Measurements from ENCODE around the gene MATR3. TPM values are rescaled to one million over a fixed set of nuclear protein-coding genes. Genes with fewer than 3 reads are reported as not detected.

MATR3 gene
- total RNA-seq, 4 donors from 2014 or later, result 103 to 185 (median 147) TPM

DNA sequence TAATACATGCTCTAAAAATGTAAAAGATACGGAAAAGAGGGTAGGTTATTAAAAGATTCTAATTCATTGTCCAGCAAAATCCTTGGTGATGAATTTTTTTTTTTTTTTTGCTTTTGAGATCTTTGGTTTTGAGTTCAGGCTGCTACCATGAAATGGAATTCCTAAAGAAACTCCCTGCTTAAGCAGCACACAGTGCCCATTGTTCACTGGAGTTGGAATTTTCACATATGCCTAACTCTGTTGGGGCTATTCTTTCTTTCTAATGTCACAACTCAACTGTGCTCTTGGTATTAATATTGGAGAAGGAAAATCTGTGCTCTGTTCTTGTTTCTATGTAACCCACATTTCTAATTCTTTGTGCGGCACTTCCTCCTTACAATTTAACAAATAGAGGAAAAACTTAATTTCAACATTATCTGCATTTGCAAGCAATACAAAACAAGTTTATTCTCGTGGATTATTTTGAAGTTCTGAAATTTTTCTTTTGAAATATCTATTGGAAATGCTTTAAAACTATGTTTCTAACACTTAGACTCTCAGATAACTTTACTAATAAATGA, 21.6 kb downstream of the MATR3 start:
- DNase-seq, result no peak
- Histone ChIP-seq H3K9me3 (no peaks in the 10 kb centered on the region), H3K4me3 (no peak overlapping the region), H3K27ac (no peak overlapping the region), H3K27me3 (no peaks in the 10 kb centered on the region), H3K4me1 (peaks cover 0 to 63% (median 25%) of the 10 kb centered on the region in 3 donors), H3K36me3 (peaks cover 12 to 66% (median 36%) of the 10 kb centered on the region in 3 donors)
- no peak for TF ChIP-seq POLR2A (IDR thresholded peaks at IDR 0.05)
- TF ChIP-seq, protein P1, sequence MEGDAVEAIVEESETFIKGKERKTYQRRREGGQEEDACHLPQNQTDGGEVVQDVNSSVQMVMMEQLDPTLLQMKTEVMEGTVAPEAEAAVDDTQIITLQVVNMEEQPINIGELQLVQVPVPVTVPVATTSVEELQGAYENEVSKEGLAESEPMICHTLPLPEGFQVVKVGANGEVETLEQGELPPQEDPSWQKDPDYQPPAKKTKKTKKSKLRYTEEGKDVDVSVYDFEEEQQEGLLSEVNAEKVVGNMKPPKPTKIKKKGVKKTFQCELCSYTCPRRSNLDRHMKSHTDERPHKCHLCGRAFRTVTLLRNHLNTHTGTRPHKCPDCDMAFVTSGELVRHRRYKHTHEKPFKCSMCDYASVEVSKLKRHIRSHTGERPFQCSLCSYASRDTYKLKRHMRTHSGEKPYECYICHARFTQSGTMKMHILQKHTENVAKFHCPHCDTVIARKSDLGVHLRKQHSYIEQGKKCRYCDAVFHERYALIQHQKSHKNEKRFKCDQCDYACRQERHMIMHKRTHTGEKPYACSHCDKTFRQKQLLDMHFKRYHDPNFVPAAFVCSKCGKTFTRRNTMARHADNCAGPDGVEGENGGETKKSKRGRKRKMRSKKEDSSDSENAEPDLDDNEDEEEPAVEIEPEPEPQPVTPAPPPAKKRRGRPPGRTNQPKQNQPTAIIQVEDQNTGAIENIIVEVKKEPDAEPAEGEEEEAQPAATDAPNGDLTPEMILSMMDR (IDR thresholded peaks at IDR 0.05), result no peak
- intact Hi-C loops (cut with DNase I), result no loop called here
- WGBS, 2 donors, result 80% methylated on average over 3 of the region's 3 CpGs

- Histone ChIP-seq H3K36me3 (peaks cover 4 to 36% (median 8%) of the 10 kb centered on the region in 3 donors), H3K4me3 (no peak overlapping the region), H3K9me3 (no peaks in the 10 kb centered on the region), H3K27me3 (no peaks in the 10 kb centered on the region), H3K27ac (no peak overlapping the region), H3K4me1 (peaks cover 0 to 3% (median under 1%) of the 10 kb centered on the region in 3 donors)
- no peak for TF ChIP-seq POLR2A (IDR thresholded peaks at IDR 0.05)
- TF ChIP-seq, protein P1 (IDR thresholded peaks at IDR 0.05), result no peak
- intact Hi-C loops (cut with DNase I), result no loop called here
- WGBS, 2 donors, result 60 to 74% methylated on average over 6 of the region's 6 CpGs
- no peak for DNase-seq
These were observed 42.3 kb downstream of the MATR3 start for GRCh38 chr5:139335811-139336210.

DNA sequence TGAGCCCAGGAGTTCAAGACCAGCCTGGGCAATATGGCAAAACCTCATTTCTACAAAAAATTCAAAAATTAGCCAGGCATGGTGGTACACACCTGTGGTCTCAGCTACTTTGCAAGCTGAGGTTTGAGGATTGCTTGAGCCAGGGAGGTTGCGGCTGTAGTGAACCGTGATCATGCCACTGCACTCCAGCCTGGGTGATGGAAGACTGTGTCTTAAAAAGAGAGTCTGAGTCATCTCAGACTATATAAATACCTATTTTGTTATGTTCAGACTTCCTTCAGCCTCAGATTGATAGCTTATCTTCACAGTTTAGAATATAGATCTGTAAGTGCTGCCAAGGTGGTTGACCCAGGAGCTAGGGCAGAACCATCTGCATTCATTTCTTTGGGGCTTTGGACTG, 46.5 kb downstream of the MATR3 start:
- DNase-seq, result no peak
- intact Hi-C loops (cut with DNase I), result loop anchor here (5.0 kb wide), 1 partner anchor 52 kb away; no protein-coding TSS in a partner anchor
- H3K27me3 ChIP-seq, result no peaks in the 10 kb centered on the region
- H3K4me3 ChIP-seq, result no peak overlapping the region
- peaks cover 14 to 37% (median 23%) of the 10 kb centered on the region in 3 donors for H3K4me1 ChIP-seq
- H3K36me3 ChIP-seq, result peaks cover 0 to 5% (median 0%) of the 10 kb centered on the region in 3 donors
- WGBS, 2 donors, result 69 to 79% methylated on average over 2 of the region's 2 CpGs
- TF ChIP-seq, protein P1 (IDR thresholded peaks at IDR 0.05), result no peak
- no peak for TF ChIP-seq POLR2A (IDR thresholded peaks at IDR 0.05)
- H3K27ac ChIP-seq, result no peak overlapping the region
- H3K9me3 ChIP-seq, result no peaks in the 10 kb centered on the region

GRCh38 chr5:139341187-139341688, 47.7 kb downstream of the MATR3 start:
- Histone ChIP-seq H3K27ac (peak overlapping the region in 3 of 4 donors; percentile 99), H3K9me3 (no peaks in the 10 kb centered on the region), H3K36me3 (peaks cover 0 to 16% (median 0%) of the 10 kb centered on the region in 3 donors), H3K4me3 (peak overlapping the region; percentile 87 to 89 (median 88)), H3K27me3 (no peaks in the 10 kb centered on the region), H3K4me1 (peaks cover 14 to 46% (median 23%) of the 10 kb centered on the region in 3 donors)
- TF ChIP-seq POLR2A (IDR thresholded peaks at IDR 0.05), result no peak
- TF ChIP-seq, protein P1 (IDR thresholded peaks at IDR 0.05), result no peak
- no peak for DNase-seq
- intact Hi-C loops (cut with DNase I), result loop anchor here (5.0 kb wide), 1 partner anchor 51 kb away; no protein-coding TSS in a partner anchor
- 2% methylated on average over 7 to 8 of the region's 17 CpGs for WGBS, 2 donors

DNA sequence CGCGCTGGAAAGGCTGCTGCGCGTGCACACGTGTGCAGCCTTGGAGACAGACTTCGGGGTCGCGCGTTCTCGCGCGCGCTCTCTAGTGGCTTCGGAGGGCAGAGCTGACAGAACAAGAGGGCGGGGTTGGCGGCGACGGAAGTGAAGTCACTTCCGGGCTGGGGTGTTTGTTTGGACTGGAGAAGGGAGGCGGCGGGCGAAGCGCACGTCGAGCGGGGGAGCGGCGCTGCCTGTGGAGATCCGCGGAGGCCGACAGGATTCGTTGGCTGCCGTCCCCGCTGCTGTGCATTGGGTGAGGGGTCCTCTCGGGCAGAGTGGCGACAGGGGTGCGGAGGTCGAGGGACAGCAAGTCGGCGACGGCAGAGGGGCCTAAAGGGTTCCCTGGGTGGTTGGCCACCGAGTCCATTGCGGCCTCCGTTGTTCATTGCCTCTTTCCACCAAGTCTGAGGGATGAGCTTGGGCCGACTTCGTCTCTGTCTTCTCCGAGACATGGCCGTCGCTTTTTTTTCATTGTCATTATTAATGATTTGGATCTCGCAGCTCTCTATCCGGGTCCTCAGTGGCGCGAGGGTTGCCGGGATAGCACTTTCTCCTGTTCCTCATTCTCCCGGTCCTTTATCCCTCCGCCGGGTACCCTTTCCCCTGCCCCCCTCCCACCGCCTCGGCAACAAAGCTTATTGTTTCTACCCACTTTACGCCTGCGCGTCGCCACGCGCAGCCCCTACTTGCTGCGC, 48.3 kb downstream of the MATR3 start, which contains the start of gene PAIP2:
PAIP2 (plus strand) TSS at position 166 of the 734 bp plus-strand sequence. CDS start 21,931 bp downstream, outside the sequence.
- H3K27me3 ChIP-seq, result no peaks in the 10 kb centered on the region
- peaks cover 14 to 52% (median 23%) of the 10 kb centered on the region in 3 donors for H3K4me1 ChIP-seq
- H3K4me3 ChIP-seq, result peak within 1 kb of the TSS; percentile 87 to 89 (median 88)
- H3K9me3 ChIP-seq, result no peaks in the 10 kb centered on the region
- peak within 1 kb of the TSS; percentile 99 for H3K27ac ChIP-seq
- H3K36me3 ChIP-seq, result peaks cover 0 to 22% (median 0%) of the 10 kb centered on the region in 3 donors
- TF ChIP-seq, protein P1 (IDR thresholded peaks at IDR 0.05), result peak; percentile 61 to 88 (median 82)
- TF ChIP-seq POLR2A (IDR thresholded peaks at IDR 0.05), result peak in 3 of 4 donors; percentile 90 to 98 (median 91)
- WGBS, 2 donors, result 0% methylated on average over 24 to 34 of the region's 66 CpGs
- intact Hi-C loops (cut with DNase I), result loop anchor here (5.0 kb wide), 1 partner anchor 50 kb away; no protein-coding TSS in a partner anchor
- peak; percentile 92 for DNase-seq
